HG02623 (cell line): ENCODE results near the gene IL3.

Experiments
- ATAC-seq: cut with Tn5 transposase; IDR thresholded peaks from one replicate; pipeline ENCODE4 v1.9.1; 2021; ENCODE audit warnings: moderate library complexity; ENCODE audit not compliant: unreplicated experiment

Gene IL3

GRCh38 chr5:132072070-132072469 is 11.6 kb downstream of the IL3 start:
- no peak for ATAC-seq

- no peak for ATAC-seq
Measured at GRCh38 chr5:132072528-132072927, 12.1 kb downstream of the IL3 start.

DNA sequence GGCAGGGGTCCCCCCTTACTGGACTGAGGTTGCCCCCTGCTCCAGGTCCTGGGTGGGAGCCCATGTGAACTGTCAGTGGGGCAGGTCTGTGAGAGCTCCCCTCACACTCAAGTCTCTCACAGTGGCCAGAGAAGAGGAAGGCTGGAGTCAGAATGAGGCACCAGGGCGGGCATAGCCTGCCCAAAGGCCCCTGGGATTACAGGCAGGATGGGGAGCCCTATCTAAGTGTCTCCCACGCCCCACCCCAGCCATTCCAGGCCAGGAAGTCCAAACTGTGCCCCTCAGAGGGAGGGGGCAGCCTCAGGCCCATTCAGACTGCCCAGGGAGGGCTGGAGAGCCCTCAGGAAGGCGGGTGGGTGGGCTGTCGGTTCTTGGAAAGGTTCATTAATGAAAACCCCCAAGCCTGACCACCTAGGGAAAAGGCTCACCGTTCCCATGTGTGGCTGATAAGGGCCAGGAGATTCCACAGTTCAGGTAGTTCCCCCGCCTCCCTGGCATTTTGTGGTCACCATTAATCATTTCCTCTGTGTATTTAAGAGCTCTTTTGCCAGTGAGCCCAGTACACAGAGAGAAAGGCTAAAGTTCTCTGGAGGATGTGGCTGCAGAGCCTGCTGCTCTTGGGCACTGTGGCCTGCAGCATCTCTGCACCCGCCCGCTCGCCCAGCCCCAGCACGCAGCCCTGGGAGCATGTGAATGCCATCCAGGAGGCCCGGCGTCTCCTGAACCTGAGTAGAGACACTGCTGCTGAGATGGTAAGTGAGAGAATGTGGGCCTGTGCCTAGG is 13.0 kb downstream of the IL3 start, which contains the start of gene CSF2:
TSS of gene CSF2 (plus strand) at position 559 of the 783 bp plus-strand sequence. CDS start at position 594, 35 bp downstream.
- no peak for ATAC-seq

GRCh38 chr5:132074091-132074771 is 13.8 kb downstream of the IL3 start:
- ATAC-seq = no peak

- ATAC-seq = no peak
Measured at GRCh38 chr5:132074772-132075718, 14.6 kb downstream of the IL3 start.

- no peak for ATAC-seq
Measured at GRCh38 chr5:132075719-132076077, 15.2 kb downstream of the IL3 start.

- no peak for ATAC-seq
Measured at GRCh38 chr5:132076202-132076830, 15.9 kb downstream of the IL3 start.

GRCh38 chr5:132076983-132077382 is 16.5 kb downstream of the IL3 start:
- ATAC-seq = no peak

GRCh38 chr5:132079081-132079480 is 18.6 kb downstream of the IL3 start:
- no peak for ATAC-seq

DNA sequence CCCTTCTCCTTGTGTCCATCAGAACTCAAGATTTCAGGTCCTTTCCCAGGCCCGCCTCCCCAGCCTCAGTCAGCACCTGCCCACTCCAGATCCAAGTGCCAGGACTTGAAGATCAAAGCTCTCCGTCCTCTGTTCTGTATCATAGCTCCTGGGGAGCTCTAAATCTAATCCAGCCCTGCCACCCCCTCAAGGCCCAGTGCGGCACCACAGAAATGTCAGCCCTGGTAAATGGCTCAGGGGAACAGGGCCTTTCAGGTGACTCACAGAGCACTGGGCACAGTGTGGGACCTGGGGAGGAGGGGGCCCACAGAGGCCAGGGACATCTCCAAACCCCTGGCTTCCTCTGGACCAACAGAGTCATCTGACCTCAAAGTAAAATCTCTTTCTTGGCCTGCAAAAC is 19.2 kb downstream of the IL3 start:
- no peak for ATAC-seq

DNA sequence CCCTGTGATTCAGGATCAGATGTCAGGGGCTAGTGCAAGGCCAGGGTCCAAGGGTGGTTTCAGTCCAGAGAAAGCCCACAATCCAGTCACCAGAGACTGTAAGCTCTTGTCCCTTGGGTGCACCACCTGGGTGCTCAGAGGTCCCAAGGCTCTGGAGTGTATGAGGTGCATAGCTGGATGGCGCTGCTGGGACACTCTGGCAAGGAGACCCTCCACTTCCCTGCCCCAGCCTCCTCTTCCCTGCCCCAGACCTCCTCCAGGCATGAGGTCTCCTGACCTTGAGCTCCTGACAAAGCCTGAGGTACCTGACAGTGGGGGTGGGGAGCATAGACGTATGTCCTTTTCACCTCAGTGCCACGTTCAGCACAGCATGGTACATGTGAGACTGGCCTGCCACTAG is 20.1 kb downstream of the IL3 start:
- ATAC-seq = no peak

DNA sequence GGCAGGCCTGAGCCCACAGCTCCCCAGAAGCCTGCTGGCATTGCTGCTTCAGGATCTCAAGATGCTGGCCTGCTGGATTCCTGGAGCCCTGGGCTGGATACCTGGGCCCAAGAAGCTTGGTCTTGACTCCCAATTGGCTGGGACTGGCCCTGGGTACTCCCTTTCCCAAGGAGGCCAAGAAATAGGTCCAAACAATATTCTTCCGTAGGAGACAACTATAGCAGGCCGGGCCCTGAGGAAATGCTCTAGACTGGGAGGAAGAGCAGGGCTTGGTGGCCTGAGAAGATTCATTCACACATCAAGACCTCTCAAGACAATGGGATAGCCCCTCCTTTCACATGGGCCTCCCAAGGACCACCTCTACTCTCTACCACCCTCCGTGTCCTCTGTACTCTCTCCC is 21.0 kb downstream of the IL3 start:
- no peak for ATAC-seq

- no peak for ATAC-seq
Measured at GRCh38 chr5:132082329-132083023, 22.0 kb downstream of the IL3 start.

GRCh38 chr5:132083071-132083678 is 22.7 kb downstream of the IL3 start:
- no peak for ATAC-seq

DNA sequence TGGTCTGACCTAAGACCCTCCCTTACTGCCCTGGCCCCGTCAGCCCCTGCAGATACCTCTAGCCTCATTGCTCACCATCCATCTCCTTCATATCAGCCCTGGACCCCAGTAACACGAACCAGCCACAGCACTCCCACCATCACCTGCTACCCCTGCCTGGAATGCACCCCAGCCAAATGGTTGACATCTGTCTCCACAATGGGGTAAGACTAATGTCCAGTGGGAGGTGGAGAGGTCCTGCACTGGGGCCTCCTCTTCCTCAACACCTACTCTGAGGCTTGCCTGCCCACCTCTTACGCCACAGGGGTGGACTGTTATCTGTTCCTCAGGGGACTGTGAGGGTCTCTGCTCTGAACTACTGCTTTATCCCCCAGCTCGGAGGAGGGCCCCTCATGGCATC is 25.2 kb downstream of the IL3 start:
- no peak for ATAC-seq

GRCh38 chr5:132086277-132086794 is 25.9 kb downstream of the IL3 start:
- no peak for ATAC-seq

DNA sequence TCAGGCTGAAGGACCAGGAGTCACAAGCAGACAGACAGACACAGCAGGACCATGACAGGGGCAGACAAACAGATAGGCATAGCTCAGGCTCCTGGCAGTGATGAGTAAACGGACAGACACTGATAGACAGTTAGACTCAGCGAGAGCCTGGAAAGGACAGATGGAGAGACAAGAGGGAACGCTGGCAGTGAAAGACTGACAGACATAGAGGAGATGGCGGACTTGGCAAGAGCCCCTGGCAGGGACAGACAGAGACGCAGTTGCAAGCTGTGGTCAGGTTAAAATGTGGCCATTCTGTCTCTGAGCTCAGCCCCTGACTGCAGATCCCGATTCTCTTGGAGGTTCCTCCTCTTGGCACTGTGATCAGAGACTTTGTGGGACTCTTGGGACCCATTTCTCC is 26.7 kb downstream of the IL3 start:
- no peak for ATAC-seq

DNA sequence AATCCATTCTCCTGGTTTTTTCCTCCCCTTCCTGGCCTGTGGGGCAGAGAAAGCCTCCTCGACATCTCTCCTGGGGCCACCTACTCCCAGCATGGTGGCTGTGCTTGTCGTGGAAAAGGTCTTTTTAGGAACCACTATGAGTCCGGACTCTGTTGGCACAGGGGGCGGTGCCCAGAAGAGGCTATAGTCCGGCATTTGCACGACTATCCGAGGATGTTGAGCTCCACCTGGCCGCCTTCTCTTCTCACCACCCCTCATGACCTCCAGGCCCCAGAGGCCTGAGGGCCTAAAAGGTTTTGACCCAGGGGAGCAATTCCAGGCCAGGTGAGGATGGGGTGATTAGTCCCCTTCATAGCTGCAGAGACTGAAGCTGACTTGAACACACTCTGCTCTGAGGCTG is 27.2 kb downstream of the IL3 start:
- no peak for ATAC-seq

DNA sequence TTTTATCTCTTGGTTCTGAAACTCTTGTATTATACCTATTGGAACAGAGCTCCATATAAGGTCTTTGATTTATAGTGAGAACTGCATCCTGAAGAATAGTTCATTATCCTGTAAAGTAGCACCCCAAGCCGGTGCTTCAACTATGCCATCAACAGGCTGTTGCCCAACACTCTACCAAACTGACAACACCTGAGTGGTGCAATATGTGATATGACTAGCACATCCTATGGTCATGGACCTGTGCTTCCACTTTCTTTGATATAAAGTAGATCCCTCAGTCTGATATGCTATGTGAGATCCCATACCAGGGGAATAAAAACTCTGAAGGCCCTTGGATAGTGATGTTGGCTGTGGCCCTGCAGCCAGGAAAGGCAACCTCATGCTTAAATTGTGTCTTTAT is 28.9 kb downstream of the IL3 start:
- no peak for ATAC-seq

- no peak for ATAC-seq
Measured at GRCh38 chr5:132090107-132090506, 29.7 kb downstream of the IL3 start.
